ELR (cell line): ENCODE data around the gene VPS35L.
A peak's percentile ranks its signal among the peaks of the same experiment; 100 is the strongest.
"Not testable (repeated sequence)": the region's sequence is repeated elsewhere in the genome, so short reads cannot be mapped to it uniquely, and the experiment has no call there.

Experiments
- DNase-seq: peaks from one replicate; pipeline ENCODE4 v3.0.0-alpha.2; 2015; ENCODE audit warnings: low read depth

Gene VPS35L

DNA sequence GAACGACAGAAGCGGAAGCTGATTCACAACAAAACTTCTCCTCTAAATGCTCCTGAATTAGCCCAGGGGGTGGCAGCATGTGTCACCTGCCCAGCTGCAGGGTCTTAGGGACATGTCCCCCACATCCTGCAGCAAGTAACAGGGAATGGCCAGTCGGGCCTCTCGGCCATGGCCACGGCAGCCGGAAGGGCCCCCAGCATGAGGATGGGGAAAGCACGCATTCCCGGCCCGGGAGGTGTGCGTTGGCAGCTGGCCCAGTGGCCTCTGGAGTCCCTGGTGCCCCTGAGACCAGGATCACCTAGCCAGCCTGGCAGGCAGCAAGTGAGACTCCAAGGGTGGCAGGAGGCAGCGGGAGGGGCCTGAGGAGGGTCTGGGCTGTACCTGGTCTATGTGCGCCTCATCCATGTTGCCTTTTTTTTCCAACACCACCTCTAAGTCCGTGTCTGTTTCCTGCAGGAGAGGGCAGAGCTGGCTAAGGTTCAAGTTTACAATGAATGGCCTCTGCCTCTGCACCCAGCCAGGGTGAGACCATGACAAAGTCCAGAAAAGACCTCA, 155.6 kb downstream of the VPS35L start:
- no peak for DNase-seq

- no peak for DNase-seq
Observed at GRCh38 chr16:19711643-19712042, 156.1 kb downstream of the VPS35L start.

GRCh38 chr16:19712418-19713058, 157.0 kb downstream of the VPS35L start:
- DNase-seq, result no peak

DNA sequence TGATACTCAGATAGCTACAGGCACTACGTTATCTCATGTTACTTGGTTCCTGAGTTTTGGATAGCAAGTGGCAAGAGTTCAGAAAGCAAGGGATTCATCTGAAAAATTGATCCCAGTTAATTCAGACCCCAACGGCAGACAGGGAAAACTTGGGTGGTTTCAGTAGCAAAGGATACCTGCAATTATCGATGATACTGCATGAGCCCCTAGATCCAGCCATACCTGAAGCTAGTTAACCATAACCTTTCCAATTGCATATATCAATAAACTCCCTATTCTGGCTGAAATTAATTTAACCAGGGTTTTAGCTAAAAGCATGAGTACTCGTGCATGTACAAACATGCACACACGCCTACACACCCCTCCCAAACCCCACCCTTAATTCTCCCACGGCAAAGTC, 158.2 kb downstream of the VPS35L start:
- no peak for DNase-seq

GRCh38 chr16:19715566-19715965, 160.1 kb downstream of the VPS35L start:
- no peak for DNase-seq

DNA sequence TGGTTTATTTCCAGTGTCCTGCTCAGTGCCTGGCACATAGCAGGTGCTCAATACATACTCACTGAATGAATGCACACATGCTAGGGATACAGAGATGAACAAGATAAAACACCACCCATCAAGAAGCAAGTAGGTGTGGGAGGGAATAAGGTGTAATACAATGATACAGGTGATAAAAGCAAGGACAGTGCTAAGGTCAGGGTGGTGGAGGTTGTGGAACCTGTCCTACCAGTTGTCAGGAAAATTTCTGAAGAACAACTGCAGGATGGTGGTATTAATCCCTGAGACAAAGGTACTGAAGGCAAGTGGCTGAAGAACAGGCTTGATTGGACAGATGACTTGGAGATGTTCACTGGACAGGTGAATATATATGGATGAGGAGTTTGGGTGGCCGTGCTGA, 160.7 kb downstream of the VPS35L start:
- no peak for DNase-seq

- not testable (repeated sequence) for DNase-seq
Observed at GRCh38 chr16:19716728-19717127, 161.2 kb downstream of the VPS35L start.

DNA sequence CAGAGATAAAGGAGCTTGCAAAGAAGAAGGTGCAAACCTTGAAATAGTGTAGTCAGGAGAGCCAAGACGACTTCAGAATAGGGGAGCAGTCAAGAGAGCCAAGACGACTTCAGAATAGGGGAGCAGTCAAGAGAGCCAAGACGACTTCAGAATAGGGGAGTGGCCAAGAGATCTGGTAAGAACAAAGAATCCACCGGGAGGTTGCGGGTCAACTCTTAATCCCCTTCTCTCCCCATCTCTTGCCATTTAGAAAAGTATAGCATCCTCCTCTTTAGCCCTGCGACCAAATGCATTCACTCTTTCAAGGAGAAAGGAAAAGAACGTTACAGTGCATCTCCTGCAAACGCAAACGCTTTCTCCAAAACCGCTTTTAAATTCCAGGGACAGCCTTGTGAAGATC, 161.8 kb downstream of the VPS35L start:
- DNase-seq, result peak; percentile 35

- peak; percentile 90 for DNase-seq
Observed at GRCh38 chr16:19717741-19718623, 162.5 kb downstream of the VPS35L start, which contains the start of the genes IQCK and KNOP1. IQCK (plus strand) TSS chr16:19718271; CDS start chr16:19718307, 36 bp downstream. KNOP1 (minus strand) TSS chr16:19718227; CDS start chr16:19715035, 3,192 bp downstream.

GRCh38 chr16:19718624-19718965, 163.1 kb downstream of the VPS35L start:
- no peak for DNase-seq

DNA sequence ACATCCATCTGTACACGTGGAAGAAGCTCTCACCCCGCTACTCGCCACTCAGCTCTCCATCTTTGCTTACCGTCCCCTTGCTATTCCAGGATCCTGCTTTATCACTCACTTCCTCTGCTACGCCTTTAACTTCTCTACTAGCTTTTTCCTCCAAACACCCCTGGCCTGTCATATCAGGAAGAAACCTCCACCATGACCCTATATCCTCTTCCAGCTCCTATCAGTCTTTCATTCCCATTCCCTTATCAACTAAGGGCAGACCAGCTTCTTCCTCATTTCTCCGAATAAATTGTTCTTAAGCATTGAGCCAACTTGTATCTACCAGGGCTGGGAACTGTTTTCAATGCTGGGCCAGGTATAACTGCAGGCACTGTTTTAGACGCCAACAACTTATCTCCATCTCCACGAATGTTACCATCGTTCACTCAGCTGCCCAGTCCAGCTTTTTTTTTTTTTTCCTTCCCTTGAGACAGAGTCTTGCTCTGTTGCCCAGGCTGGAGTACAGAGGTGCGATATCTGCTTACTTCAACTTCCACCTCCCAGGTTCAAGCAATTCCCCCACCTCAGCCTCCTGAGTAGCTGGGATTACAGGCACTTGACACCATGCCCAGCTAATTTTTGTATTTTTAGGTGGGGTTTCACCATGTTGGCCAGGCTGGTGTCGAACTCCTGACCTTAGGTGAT, 166.9 kb downstream of the VPS35L start:
- no peak for DNase-seq

- DNase-seq, result no peak
Observed at GRCh38 chr16:19722981-19723380, 167.5 kb downstream of the VPS35L start.

DNA sequence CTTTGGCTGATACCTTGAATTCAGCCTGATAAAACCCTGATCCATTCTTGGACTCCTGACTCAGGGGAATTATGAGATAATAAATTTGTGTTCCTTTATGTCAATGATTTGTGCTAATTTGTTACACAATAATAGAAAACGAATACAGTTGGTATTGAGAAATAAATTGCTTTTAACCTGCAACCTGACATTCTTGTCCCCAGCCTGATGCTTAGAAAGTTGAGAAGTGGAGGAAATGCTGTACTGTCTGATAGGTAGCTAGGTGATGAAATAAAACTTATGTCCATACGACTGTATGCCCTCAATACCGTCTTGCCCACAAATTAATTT, 173.1 kb downstream of the VPS35L start:
- no peak for DNase-seq

- no peak for DNase-seq
Observed at GRCh38 chr16:19733551-19733950, 178.0 kb downstream of the VPS35L start.

DNA sequence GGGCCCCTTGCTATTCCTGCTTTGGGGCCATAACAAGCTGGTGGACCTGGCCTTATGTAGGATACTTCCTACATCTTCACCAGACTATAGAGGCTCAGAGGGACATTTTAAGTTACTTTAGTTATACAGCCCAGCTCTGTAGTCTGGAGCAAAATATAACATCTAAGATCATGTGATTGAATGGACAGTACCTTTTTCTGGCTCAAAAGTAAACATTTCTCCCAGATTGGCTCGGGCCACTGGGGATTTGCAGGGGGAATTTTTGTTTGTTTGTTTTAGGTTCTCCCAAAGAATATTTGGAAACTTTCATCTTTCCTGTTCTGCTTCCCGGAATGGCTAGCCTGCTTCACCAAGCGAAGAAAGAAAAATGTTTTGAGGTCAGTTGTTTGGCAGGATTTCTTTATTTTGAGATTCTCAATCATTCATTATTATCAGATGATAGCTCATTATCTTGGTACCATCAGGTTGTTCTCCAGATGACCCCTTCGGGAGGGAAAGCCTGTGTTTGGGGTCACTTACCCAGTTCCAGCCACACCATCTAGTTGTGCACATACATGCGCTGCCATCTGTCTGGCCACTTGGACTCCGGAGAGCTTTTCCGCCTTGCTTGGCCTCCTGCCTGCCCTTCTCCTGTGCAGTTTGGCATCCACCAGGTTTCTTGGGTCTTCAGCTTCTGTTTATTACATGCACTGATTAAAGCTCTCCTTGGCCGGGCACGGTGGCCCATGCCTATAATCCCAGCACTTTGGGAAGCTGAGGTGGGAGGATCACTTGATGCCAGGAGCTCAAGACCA, 179.8 kb downstream of the VPS35L start:
- no peak for DNase-seq

DNA sequence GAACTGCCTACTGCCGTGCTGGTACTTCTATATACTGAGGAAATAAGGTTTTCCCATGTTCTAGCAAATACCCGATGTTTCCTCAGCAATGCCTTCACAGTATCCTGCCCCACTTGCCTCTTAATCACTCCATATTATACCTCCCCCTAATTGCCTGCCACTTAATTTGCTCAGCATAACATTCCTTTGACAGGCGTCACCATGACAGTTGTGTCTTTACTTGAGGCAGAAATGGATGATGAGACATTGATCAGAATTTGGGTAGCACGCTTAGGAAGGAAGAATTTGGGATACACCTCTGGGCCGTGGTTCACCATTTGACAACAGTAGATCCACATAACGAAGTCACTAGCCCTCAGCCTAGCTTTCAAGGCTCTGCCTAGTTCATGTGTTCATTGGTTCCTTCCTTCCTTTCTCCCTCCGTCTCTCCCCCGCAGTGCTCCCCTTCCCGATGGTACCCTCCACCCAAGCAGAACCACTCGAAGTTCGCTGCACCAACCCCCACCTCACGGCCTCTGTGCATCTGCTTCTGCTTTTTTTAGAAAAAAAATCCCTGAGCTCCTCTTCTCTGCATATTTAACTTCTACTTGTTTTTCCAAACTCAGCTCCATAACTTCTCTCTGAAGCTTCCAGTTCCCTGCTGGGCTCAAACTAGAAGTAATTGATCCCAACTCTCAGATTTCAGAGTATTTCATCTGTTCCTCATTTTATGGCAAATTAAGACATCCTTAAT, 182.0 kb downstream of the VPS35L start:
- DNase-seq, result no peak

GRCh38 chr16:19741354-19741753, 185.9 kb downstream of the VPS35L start:
- DNase-seq, result no peak

DNA sequence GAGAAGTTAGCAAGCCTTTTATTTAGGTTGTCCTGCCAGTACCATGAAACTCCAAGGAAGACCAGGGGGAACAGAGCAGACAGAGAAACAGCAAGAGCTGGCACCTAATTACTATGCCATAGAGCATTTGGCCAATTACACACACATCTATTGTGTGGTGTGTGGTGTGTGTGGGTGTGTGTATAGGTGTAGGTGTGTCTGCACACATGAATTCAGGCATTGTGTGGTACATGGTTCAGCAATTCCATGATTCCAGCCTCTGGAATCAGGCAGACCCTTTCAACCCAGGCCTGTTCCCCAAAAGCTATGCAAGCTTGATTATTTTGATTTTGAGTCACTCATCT, 188.3 kb downstream of the VPS35L start:
- no peak for DNase-seq

GRCh38 chr16:19744670-19745069, 189.2 kb downstream of the VPS35L start:
- DNase-seq, result no peak

- DNase-seq, result peak; percentile 36
Observed at GRCh38 chr16:19745286-19746010, 189.9 kb downstream of the VPS35L start.

DNA sequence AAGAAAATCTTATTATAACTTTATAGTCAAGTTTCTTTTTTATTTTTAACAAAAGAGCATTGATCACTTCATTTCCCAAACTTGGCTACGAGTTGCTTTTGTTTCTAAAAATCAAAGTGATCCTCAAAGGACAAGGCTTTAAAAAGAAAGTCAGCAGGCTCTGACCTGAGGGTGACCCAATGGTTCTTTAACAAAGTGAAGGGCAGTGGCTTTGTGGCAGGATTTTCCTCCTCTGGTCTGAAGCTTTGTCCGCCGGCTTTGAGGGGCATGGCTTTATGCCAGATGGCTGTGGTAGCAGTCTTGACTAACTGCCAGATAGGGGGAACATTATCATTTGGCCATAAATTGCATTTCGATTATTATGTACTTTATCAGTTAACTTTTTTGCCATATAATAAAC, 191.1 kb downstream of the VPS35L start:
- no peak for DNase-seq
